D721Med (cell line): ENCODE results near the gene PLXND1.

Source experiments
- DNase-seq: peaks from one replicate; pipeline ENCODE4 v3.0.0; 2011; ENCODE audit warnings: low spot score; ENCODE audit not compliant: insufficient read length
- FAIRE-seq: peaks from 2 replicates; lab custom pipeline; 2011; peaks lifted over from hg19 to GRCh38; lab: Jason Lieb, UNC
- TF ChIP-seq, protein P1 (sequence below): IDR thresholded peaks from 2 replicates; pipeline ENCODE4 v1.5.1; 2012; ENCODE audit warnings: mild to moderate bottlenecking, control low read depth; ENCODE audit not compliant: insufficient read depth; ENCODE audit errors: missing control alignments

The PLXND1 gene

DNA sequence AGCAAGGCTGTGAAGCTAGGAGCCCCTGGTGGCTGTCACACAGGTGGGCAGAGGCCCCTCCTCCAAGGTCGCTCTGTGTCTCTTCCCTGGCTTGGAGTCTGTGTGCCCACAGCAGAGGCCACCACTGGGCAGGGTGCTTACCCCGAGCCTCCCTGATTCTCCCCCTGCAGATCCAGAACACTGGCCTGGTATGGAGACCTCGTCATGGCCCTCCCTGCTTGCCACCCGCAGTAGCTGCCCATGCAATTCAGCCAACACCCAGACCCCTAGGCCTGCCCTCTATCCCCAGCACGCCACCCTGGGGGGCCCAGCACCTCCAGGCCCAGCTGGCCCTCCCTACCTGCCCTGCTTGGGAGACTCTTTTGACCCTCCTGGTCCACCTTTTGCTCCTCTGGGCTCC, 83.5 kb downstream of the PLXND1 start:
- FAIRE-seq (no peak), DNase-seq (no peak)
- TF ChIP-seq, protein P1, sequence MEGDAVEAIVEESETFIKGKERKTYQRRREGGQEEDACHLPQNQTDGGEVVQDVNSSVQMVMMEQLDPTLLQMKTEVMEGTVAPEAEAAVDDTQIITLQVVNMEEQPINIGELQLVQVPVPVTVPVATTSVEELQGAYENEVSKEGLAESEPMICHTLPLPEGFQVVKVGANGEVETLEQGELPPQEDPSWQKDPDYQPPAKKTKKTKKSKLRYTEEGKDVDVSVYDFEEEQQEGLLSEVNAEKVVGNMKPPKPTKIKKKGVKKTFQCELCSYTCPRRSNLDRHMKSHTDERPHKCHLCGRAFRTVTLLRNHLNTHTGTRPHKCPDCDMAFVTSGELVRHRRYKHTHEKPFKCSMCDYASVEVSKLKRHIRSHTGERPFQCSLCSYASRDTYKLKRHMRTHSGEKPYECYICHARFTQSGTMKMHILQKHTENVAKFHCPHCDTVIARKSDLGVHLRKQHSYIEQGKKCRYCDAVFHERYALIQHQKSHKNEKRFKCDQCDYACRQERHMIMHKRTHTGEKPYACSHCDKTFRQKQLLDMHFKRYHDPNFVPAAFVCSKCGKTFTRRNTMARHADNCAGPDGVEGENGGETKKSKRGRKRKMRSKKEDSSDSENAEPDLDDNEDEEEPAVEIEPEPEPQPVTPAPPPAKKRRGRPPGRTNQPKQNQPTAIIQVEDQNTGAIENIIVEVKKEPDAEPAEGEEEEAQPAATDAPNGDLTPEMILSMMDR = no peak

DNA sequence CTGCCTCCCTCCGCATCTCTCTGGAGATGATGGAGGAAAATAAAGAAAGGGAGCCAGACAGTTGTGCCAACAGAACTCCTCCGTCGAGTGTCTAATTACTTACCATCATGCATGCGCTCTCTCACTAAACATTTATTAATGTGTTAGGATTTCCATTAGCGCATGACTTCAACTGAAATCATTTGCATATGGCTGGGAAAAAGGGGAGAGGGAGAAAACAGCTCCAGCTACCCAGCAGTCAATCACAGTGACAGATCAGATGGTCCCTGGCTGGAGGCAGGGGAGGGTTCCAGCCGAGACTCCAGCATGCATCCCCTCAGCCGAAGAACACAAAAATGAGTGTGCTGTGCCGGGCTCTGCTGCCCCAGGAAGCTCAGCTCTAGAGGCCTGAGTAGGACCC, 84.9 kb downstream of the PLXND1 start:
- FAIRE-seq = no peak

DNA sequence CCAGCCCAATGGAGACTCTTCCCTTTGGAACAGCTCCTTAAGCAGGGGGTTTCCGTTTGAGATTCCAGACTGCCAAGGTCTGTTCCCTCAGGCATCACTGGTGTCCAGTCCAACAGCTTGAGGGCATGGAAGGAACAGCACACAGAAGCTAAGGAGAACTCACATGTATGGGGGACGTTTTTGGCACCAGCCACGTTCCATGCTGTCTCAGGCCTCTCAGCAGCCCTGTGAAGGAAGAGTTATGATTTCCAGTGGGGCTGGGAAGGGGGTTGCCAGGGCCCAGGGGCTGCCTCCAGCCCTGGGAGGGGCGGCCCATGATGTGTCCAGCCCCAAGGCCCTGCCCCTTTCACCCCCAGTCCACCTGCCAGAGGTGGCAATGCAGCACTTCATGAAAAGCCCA, 85.5 kb downstream of the PLXND1 start:
- DNase-seq (no peak), FAIRE-seq (no peak)
- TF ChIP-seq, protein P1 = no peak

More for the DNA sequence above, 84.9 kb downstream of the PLXND1 start:
- TF ChIP-seq, protein P1 = no peak
- no peak for DNase-seq

DNA sequence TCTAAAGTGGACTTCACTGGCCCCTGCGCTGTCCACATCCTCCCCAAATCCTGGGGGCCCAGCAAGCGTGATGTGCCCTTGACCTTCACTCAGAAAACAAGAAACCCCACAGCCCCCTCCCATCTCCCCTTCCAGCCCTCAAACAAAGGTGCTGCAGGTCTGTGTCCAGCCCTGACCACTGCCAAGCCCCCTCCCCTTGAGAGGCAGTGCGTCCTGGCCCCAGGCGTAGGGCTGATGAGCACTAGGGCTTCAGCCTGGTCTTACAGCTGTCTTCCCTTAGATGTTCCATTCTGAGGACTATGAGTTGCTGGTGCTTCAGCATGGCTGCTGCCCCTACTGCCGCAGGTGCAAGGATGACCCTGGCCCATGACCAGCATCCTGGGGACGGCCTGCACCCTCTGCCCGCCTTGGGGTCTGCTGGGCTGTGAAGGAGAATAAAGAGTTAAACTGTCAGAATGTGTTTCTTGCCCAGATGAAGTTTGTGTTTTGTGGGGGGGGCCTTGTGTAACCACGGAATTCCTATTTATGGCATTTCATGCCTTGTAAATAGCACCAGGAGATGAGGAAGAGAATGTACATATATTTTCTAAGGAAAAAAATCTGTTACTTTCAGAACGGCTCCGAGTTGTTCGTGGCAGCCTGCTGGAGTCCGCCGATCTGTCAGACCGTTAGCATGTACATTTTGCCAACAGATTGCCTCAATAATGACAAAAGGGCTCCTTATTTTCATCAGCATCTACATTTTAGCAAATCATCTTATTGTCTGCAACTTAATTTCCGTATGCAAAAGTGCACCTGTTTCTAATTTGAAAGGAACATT, 86.4 kb downstream of the PLXND1 start:
- FAIRE-seq = no peak
- TF ChIP-seq, protein P1 = no peak
- DNase-seq = no peak

DNA sequence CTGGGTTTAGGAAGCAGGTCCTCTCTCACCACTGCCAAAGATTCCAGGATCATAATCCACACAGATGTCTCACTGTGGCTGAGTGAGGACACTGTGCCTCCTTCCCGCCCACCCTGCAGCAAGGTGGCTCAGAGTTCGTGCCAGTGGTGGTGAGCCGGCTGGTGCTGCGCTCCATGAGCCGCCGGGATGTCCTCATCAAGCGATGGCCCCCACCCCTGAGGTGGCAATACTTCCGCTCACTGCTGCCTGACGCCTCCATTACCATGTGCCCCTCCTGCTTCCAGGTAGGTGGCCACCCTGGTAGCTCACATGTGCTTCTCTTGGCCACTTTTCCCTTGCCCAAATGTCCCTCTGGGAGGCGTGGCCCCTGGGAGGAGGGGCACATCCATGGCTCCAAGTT, 87.0 kb downstream of the PLXND1 start:
- DNase-seq (no peak), FAIRE-seq (no peak)
- TF ChIP-seq, protein P1 = no peak

DNA sequence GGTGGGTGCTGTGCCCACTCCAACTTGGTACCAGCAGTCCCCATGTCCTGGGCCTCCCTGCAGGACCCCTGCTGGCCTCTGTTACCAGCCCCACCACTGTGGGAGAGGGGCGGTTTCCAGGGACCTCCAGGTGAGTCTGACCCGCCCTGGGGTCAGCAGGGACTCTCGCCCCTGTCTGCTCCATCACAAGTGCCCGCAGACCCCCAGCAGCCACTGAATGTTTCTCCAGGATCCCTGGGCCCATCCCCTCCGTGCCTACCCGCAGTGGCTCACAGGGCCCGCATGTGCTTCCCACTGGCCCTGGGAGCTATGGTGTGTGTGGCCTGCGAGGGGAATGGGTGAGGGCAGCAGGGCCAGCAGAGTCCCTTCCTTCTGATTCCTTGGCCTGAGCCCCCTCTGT, 87.9 kb downstream of the PLXND1 start:
- FAIRE-seq (no peak), DNase-seq (no peak)
- TF ChIP-seq, protein P1 = no peak

DNA sequence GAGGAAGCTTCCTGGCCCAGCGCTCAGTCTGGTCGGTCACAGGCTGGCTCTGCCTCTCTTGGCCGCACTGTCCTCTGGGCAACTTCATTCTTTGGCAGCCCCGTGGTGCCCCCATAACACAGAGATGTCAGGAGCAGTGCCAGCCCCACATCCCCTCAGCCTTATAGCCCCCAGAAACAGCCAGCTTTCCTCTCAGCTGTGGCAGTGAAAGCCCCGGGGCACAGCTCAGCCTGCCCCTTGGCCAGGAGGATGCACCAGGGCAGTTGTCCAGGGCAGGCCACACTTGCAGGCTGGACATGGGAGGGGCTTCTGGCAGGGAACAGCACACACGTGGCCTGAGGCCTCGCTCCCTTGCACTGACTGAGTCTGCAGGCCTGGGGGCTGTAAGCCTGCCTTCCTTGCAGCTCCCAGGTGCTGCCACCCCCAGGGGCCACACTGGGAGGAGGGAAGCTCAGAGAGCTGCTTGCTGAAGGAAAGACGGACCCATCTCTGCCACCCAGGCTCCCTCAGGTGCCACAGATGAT, 88.4 kb downstream of the PLXND1 start:
- FAIRE-seq (no peak), DNase-seq (no peak)
- TF ChIP-seq, protein P1 = no peak
